DOHH2 (cell line): ENCODE data around the gene CREB3L2.

ENCODE experiments used
- H3F3A ChIP-seq: fragments of 200-600 bp; sonication (generic), shearing (Covaris generic); 2 replicates; pipeline ENCODE4 v1.6.0; 2016; ENCODE audit warnings: antibody characterized with exemption, mild to moderate bottlenecking; ENCODE audit not compliant: control insufficient read depth, insufficient read depth
- H3K27ac ChIP-seq: fragments of 200-600 bp; sonication (generic); 2 replicates; pipeline ENCODE4 v1.5.1; 2014; ENCODE audit warnings: low read depth, mild to moderate bottlenecking, low read length, moderate library complexity
- H3K27me3 ChIP-seq: fragments of 200-600 bp; sonication (generic); 2 replicates; pipeline ENCODE4 v1.6.1; 2014; ENCODE audit warnings: mild to moderate bottlenecking, low read length, mixed read lengths; ENCODE audit not compliant: control insufficient read depth
- H3K36me3 ChIP-seq: fragments of 200-600 bp; sonication (generic); 2 replicates; pipeline ENCODE4 v1.6.1; 2014; ENCODE audit warnings: mild to moderate bottlenecking, low read length, moderate library complexity, mixed read lengths; ENCODE audit not compliant: control insufficient read depth
- H3K4me1 ChIP-seq: fragments of 200-600 bp; sonication (generic); 2 replicates; pipeline ENCODE4 v1.6.1; 2014; ENCODE audit warnings: mild to moderate bottlenecking, low read length, mixed read lengths; ENCODE audit not compliant: control insufficient read depth
- H3K4me2 ChIP-seq: fragments of 200-600 bp; sonication (generic); 2 replicates; pipeline ENCODE4 v1.6.0; 2014; ENCODE audit warnings: mild to moderate bottlenecking, low read length, moderate library complexity
- H3K4me3 ChIP-seq: fragments of 200-600 bp; sonication (generic); 2 replicates; pipeline ENCODE4 v1.5.1; 2014; ENCODE audit warnings: mild to moderate bottlenecking, low read length, mixed read lengths
- H3K79me2 ChIP-seq: fragments of 200-600 bp; sonication (generic); 2 replicates; pipeline ENCODE4 v1.6.1; 2014; ENCODE audit warnings: mild to moderate bottlenecking, low read length, mixed read lengths; ENCODE audit not compliant: control insufficient read depth
- H3K9me2 ChIP-seq: fragments of 200-600 bp; sonication (generic); replicated peaks from 2 replicates; pipeline ENCODE4 v1.6.1; 2014; ENCODE audit warnings: mild to moderate bottlenecking, low read length, mixed read lengths; ENCODE audit not compliant: control insufficient read depth
- H3K9me3 ChIP-seq: fragments of 200-600 bp; sonication (generic); 2 replicates; pipeline ENCODE4 v1.6.1; 2014; ENCODE audit warnings: antibody characterized with exemption, low read length, mixed read lengths; ENCODE audit not compliant: control insufficient read depth, insufficient read depth
- H4K20me1 ChIP-seq: fragments of 200-600 bp; sonication (generic); 2 replicates; pipeline ENCODE4 v1.6.0; 2014; ENCODE audit warnings: low read depth, mild to moderate bottlenecking, antibody characterized with exemption, low read length, moderate library complexity; ENCODE audit not compliant: control insufficient read depth, insufficient read depth
- CTCF ChIP-seq: fragments of 200-600 bp; sonication (generic); IDR thresholded peaks from one replicate; pipeline ENCODE4 v1.5.1; 2014; ENCODE audit warnings: antibody characterized with exemption, mild to moderate bottlenecking, low read depth, low read length; ENCODE audit not compliant: poor library complexity, severe bottlenecking
- EZH2phosphoT487 ChIP-seq: fragments of 200-600 bp; sonication (generic); IDR thresholded peaks from 2 replicates; pipeline ENCODE4 v1.6.1; 2017; ENCODE audit warnings: borderline replicate concordance, mild to moderate bottlenecking, antibody characterized with exemption, low read length, moderate library complexity, mixed read lengths

The CREB3L2 gene

GRCh38 chr7:137947046-137947445, 54.8 kb downstream of the CREB3L2 start:
- Histone ChIP-seq H3K36me3 (no peaks in the 10 kb centered on the region), H3K4me3 (no peak overlapping the region), H3F3A (no peaks in the 10 kb centered on the region), H3K79me2 (no peaks in the 10 kb centered on the region), H3K27ac (no peak overlapping the region), H3K9me2 (no peaks in the 10 kb centered on the region), H3K4me1 (no peaks in the 10 kb centered on the region), H3K9me3 (no peaks in the 10 kb centered on the region), H4K20me1 (no peaks in the 10 kb centered on the region), H3K27me3 (no peaks in the 10 kb centered on the region), H3K4me2 (no peak overlapping the region)
- no peak for TF ChIP-seq CTCF
- no peak for TF ChIP-seq EZH2phosphoT487

GRCh38 chr7:137946011-137946410, 55.9 kb downstream of the CREB3L2 start:
- H3K36me3 ChIP-seq, result no peaks in the 10 kb centered on the region
- H3K9me2 ChIP-seq, result no peaks in the 10 kb centered on the region
- H3K4me1 ChIP-seq, result no peaks in the 10 kb centered on the region
- no peaks in the 10 kb centered on the region for H3K9me3 ChIP-seq
- no peaks in the 10 kb centered on the region for H3K27me3 ChIP-seq
- no peak overlapping the region for H3K4me3 ChIP-seq
- no peaks in the 10 kb centered on the region for H3K79me2 ChIP-seq
- TF ChIP-seq EZH2phosphoT487, result no peak
- TF ChIP-seq CTCF, result no peak
- no peak overlapping the region for H3K27ac ChIP-seq
- no peaks in the 10 kb centered on the region for H4K20me1 ChIP-seq
- no peaks in the 10 kb centered on the region for H3F3A ChIP-seq
- no peak overlapping the region for H3K4me2 ChIP-seq

GRCh38 chr7:137944168-137944567, 57.7 kb downstream of the CREB3L2 start:
- Histone ChIP-seq H3F3A (no peaks in the 10 kb centered on the region), H3K27me3 (no peaks in the 10 kb centered on the region), H3K36me3 (no peaks in the 10 kb centered on the region), H4K20me1 (no peaks in the 10 kb centered on the region), H3K4me3 (no peak overlapping the region), H3K9me2 (no peaks in the 10 kb centered on the region), H3K4me2 (no peak overlapping the region), H3K27ac (no peak overlapping the region), H3K4me1 (no peaks in the 10 kb centered on the region), H3K9me3 (no peaks in the 10 kb centered on the region), H3K79me2 (no peaks in the 10 kb centered on the region)
- TF ChIP-seq EZH2phosphoT487 (no peak), CTCF (no peak)

- H4K20me1 ChIP-seq, result no peaks in the 10 kb centered on the region
- H3K27me3 ChIP-seq, result no peaks in the 10 kb centered on the region
- no peak overlapping the region for H3K4me3 ChIP-seq
- no peak overlapping the region for H3K27ac ChIP-seq
- no peaks in the 10 kb centered on the region for H3F3A ChIP-seq
- no peaks in the 10 kb centered on the region for H3K36me3 ChIP-seq
- H3K9me3 ChIP-seq, result no peaks in the 10 kb centered on the region
- TF ChIP-seq CTCF (no peak), EZH2phosphoT487 (no peak)
- H3K4me1 ChIP-seq, result no peaks in the 10 kb centered on the region
- no peaks in the 10 kb centered on the region for H3K9me2 ChIP-seq
- H3K79me2 ChIP-seq, result no peaks in the 10 kb centered on the region
- H3K4me2 ChIP-seq, result no peak overlapping the region
These were observed 58.7 kb downstream of the CREB3L2 start for GRCh38 chr7:137943132-137943551.
